Neural progenitor cell (in vitro differentiated cells): Measurements from ENCODE around the gene PNCK. TPM values are rescaled to one million over a fixed set of nuclear protein-coding genes. Genes with fewer than 3 reads are reported as not detected.

Source experiments
- DNase-seq: peaks from one replicate; pipeline ENCODE4 v3.0.0-alpha.2; 2016; ENCODE audit warnings: low spot score
- H2AFZ ChIP-seq: fragments of 200-600 bp; sonication (generic); replicated peaks from 2 replicates; pipeline ENCODE4 v1.6.1; 2016; ENCODE audit warnings: antibody characterized with exemption
- H3F3A ChIP-seq: fragments of 200-600 bp; sonication (generic); 2 replicates; pipeline ENCODE4 v1.6.1; 2016; ENCODE audit warnings: antibody characterized with exemption, low read depth
- H3K27ac ChIP-seq: fragments of 200-600 bp; sonication (generic); 2 replicates; pipeline ENCODE4 v1.5.1; 2016; ENCODE audit warnings: mild to moderate bottlenecking
- H3K27me3 ChIP-seq: fragments of 200-600 bp; sonication (generic); 2 replicates; pipeline ENCODE4 v1.6.1; 2016; ENCODE audit warnings: mild to moderate bottlenecking, moderate library complexity
- H3K36me3 ChIP-seq: fragments of 200-600 bp; sonication (generic); 2 replicates; pipeline ENCODE4 v1.5.1; 2016
- H3K4me1 ChIP-seq: fragments of 200-600 bp; sonication (generic); 2 replicates; pipeline ENCODE4 v1.6.1; 2016; ENCODE audit warnings: mixed run types
- H3K4me2 ChIP-seq: fragments of 200-600 bp; sonication (generic); 2 replicates; pipeline ENCODE4 v1.6.1; 2016
- H3K4me3 ChIP-seq: fragments of 200-600 bp; sonication (generic); 2 replicates; pipeline ENCODE4 v1.5.1; 2016
- H3K79me2 ChIP-seq: fragments of 200-600 bp; sonication (generic); 2 replicates; pipeline ENCODE4 v1.6.1; 2016; ENCODE audit warnings: low read depth
- H3K9ac ChIP-seq: fragments of 200-600 bp; sonication (generic); 2 replicates; pipeline ENCODE4 v1.6.1; 2016
- H3K9me3 ChIP-seq: fragments of 200-600 bp; sonication (generic); 2 replicates; pipeline ENCODE4 v1.5.1; 2016; ENCODE audit warnings: low read depth
- H4K20me1 ChIP-seq: fragments of 200-600 bp; sonication (generic); 2 replicates; pipeline ENCODE4 v1.6.1; 2016; ENCODE audit warnings: low read depth
- H3K27ac Mint-ChIP-seq: 3 replicates; pipeline ENCODE4 v1.8.0; 2021; ENCODE audit warnings: mixed read lengths
- H3K27me3 Mint-ChIP-seq: 2 replicates; pipeline ENCODE4 v1.8.0; 2022; ENCODE audit warnings: low read depth, mild to moderate bottlenecking, inconsistent platforms, moderate library complexity, mixed read lengths; ENCODE audit not compliant: insufficient read depth
- H3K36me3 Mint-ChIP-seq: 3 replicates; pipeline ENCODE4 v1.8.0; 2021; ENCODE audit warnings: mixed read lengths
- H3K4me1 Mint-ChIP-seq: 3 replicates; pipeline ENCODE4 v1.8.0; 2021; ENCODE audit warnings: mixed read lengths
- H3K4me3 Mint-ChIP-seq: 3 replicates; pipeline ENCODE4 v1.8.0; 2021; ENCODE audit warnings: mild to moderate bottlenecking, moderate library complexity, mixed read lengths
- H3K9me3 Mint-ChIP-seq: 3 replicates; pipeline ENCODE4 v1.8.0; 2020; ENCODE audit warnings: mixed read lengths
- EZH2 ChIP-seq: fragments of 200-600 bp; sonication (generic); IDR thresholded peaks from 2 replicates; pipeline ENCODE4 v1.6.1; 2017; ENCODE audit warnings: antibody characterized with exemption, mild to moderate bottlenecking, moderate library complexity
- EZH2phosphoT487 ChIP-seq: fragments of 200-600 bp; sonication (generic); IDR thresholded peaks from 2 replicates; pipeline ENCODE4 v1.6.1; 2017; ENCODE audit warnings: antibody characterized with exemption
- total RNA-seq: library from RNA; depleted of rRNA; stranded (reverse); fragments of >200 nt; gene quantifications from 2 replicates; pipeline ENCODE4 v1.2.3, GENCODE V29; 2015; ENCODE audit warnings: low replicate concordance
- TF ChIP-seq, protein P1 (sequence below): fragments of 200-600 bp; sonication (generic); IDR thresholded peaks from 2 replicates; pipeline ENCODE4 v1.5.1; 2017; ENCODE audit warnings: antibody characterized with exemption, mild to moderate bottlenecking

Gene PNCK
- total RNA-seq, 1 donor from 2014 or later = 19.7 TPM

- H3K27me3 Mint-ChIP-seq = peaks cover 42% of the 10 kb centered on the region
- Histone ChIP-seq H3K27me3 (peaks cover 99% of the 10 kb centered on the region), H3K4me2 (peak overlapping the region; percentile 74), H3F3A (peaks cover 5% of the 10 kb centered on the region), H3K79me2 (no peaks in the 10 kb centered on the region), H3K27ac (no peak overlapping the region), H2AFZ (no peak overlapping the region), H4K20me1 (peaks cover 8% of the 10 kb centered on the region), H3K4me1 (peaks cover 11% of the 10 kb centered on the region), H3K4me3 (peak overlapping the region; percentile 32), H3K36me3 (no peaks in the 10 kb centered on the region), H3K9me3 (no peaks in the 10 kb centered on the region), H3K9ac (no peak overlapping the region)
- H3K4me1 Mint-ChIP-seq = peaks cover 14% of the 10 kb centered on the region
- no peaks in the 10 kb centered on the region for H3K36me3 Mint-ChIP-seq
- peak overlapping the region; percentile 78 for H3K4me3 Mint-ChIP-seq
- DNase-seq = peak; percentile 60
- peaks cover 14% of the 10 kb centered on the region for H3K9me3 Mint-ChIP-seq
- H3K27ac Mint-ChIP-seq = no peak overlapping the region
- TF ChIP-seq EZH2phosphoT487 (no peak), EZH2 (no peak)
- TF ChIP-seq, protein P1, sequence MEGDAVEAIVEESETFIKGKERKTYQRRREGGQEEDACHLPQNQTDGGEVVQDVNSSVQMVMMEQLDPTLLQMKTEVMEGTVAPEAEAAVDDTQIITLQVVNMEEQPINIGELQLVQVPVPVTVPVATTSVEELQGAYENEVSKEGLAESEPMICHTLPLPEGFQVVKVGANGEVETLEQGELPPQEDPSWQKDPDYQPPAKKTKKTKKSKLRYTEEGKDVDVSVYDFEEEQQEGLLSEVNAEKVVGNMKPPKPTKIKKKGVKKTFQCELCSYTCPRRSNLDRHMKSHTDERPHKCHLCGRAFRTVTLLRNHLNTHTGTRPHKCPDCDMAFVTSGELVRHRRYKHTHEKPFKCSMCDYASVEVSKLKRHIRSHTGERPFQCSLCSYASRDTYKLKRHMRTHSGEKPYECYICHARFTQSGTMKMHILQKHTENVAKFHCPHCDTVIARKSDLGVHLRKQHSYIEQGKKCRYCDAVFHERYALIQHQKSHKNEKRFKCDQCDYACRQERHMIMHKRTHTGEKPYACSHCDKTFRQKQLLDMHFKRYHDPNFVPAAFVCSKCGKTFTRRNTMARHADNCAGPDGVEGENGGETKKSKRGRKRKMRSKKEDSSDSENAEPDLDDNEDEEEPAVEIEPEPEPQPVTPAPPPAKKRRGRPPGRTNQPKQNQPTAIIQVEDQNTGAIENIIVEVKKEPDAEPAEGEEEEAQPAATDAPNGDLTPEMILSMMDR = peak; percentile 23
These were observed 29.1 kb downstream of the PNCK start for GRCh38 chrX:153644356-153645125.

- TF ChIP-seq, protein P1 = peak; percentile 16
- TF ChIP-seq EZH2 (peak; percentile 94), EZH2phosphoT487 (peak; percentile 83)
- H3K79me2 ChIP-seq = no peaks in the 10 kb centered on the region
- Mint-ChIP-seq H3K4me3 (peak overlapping the region; percentile 78), H3K36me3 (no peaks in the 10 kb centered on the region), H3K27ac (no peak overlapping the region), H3K9me3 (peaks cover 14% of the 10 kb centered on the region), H3K27me3 (peaks cover 41% of the 10 kb centered on the region), H3K4me1 (peaks cover 14% of the 10 kb centered on the region)
- H3K9ac ChIP-seq = no peak overlapping the region
- H2AFZ ChIP-seq = no peak overlapping the region
- peak; percentile 61 for DNase-seq
- H3K27ac ChIP-seq = no peak overlapping the region
- H4K20me1 ChIP-seq = peaks cover 6% of the 10 kb centered on the region
- H3K4me3 ChIP-seq = peak overlapping the region; percentile 36
- no peaks in the 10 kb centered on the region for H3K9me3 ChIP-seq
- peaks cover 5% of the 10 kb centered on the region for H3F3A ChIP-seq
- H3K4me1 ChIP-seq = peaks cover 11% of the 10 kb centered on the region
- H3K4me2 ChIP-seq = peak overlapping the region; percentile 79
- H3K27me3 ChIP-seq = peaks cover 92% of the 10 kb centered on the region
- H3K36me3 ChIP-seq = no peaks in the 10 kb centered on the region
These were observed 29.9 kb downstream of the PNCK start for GRCh38 chrX:153643431-153644351.

DNA sequence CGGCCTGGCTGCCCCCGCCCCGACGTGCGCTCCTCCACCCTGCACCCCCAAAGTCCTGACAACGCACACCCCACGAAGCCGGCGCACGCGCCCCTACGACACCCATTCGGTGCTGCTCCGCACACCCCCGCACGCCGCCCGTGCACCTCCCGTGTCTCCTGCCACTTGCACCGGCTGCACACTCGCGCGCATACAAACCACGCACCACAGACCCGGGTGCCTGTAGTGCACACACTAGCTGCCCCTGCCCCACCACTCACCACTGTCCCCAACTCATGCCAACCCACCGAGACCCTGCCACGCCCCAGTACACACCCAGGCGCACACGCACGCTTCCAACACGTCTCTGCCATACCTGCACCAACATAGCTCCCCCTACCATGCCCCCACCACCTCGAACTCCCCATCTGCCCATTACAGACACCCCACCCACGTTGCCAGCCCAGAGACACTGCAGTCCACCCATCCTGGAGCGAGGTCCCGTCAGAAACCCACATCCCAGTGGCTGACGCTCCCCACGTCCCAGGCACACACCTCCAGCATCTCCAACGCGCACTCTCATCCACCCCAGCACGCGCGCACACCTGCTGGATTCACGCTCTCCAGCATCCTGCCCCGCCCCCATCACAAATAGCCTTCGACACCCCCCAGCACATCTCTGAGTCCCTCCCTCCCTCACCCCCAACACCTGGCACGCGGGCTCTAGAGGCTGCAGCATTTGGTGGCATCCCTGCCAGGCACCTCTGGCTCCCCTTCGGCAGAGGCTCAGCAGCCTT lies 30.8 kb downstream of the PNCK start:
- Histone ChIP-seq H3K9me3 (no peaks in the 10 kb centered on the region), H3K27me3 (peaks cover 83% of the 10 kb centered on the region), H3K36me3 (no peaks in the 10 kb centered on the region), H3K27ac (no peak overlapping the region), H3K9ac (no peak overlapping the region), H3K4me1 (peaks cover 11% of the 10 kb centered on the region), H2AFZ (no peak overlapping the region), H3F3A (peaks cover 5% of the 10 kb centered on the region), H3K4me3 (peak overlapping the region; percentile 37), H3K79me2 (no peaks in the 10 kb centered on the region), H3K4me2 (peak overlapping the region; percentile 79), H4K20me1 (peaks cover 3% of the 10 kb centered on the region)
- H3K27ac Mint-ChIP-seq = no peak overlapping the region
- TF ChIP-seq EZH2 = no peak
- TF ChIP-seq, protein P1 = no peak
- no peak for TF ChIP-seq EZH2phosphoT487
- H3K4me3 Mint-ChIP-seq = peak overlapping the region; percentile 78
- H3K4me1 Mint-ChIP-seq = peaks cover 14% of the 10 kb centered on the region
- H3K27me3 Mint-ChIP-seq = peaks cover 38% of the 10 kb centered on the region
- H3K9me3 Mint-ChIP-seq = peaks cover 14% of the 10 kb centered on the region
- no peak for DNase-seq
- no peaks in the 10 kb centered on the region for H3K36me3 Mint-ChIP-seq
